Hematopoietic multipotent progenitor cell treated with erythropoietin and hydrocortisone succinate and interleukin-3 and kit ligand, for 8 days (in vitro differentiated cells): ENCODE results near the gene MACROH2A1.

Experiments
- DNase-seq: peaks from one replicate; pipeline ENCODE4 v3.0.0-alpha.2; 2015

The MACROH2A1 gene

DNA sequence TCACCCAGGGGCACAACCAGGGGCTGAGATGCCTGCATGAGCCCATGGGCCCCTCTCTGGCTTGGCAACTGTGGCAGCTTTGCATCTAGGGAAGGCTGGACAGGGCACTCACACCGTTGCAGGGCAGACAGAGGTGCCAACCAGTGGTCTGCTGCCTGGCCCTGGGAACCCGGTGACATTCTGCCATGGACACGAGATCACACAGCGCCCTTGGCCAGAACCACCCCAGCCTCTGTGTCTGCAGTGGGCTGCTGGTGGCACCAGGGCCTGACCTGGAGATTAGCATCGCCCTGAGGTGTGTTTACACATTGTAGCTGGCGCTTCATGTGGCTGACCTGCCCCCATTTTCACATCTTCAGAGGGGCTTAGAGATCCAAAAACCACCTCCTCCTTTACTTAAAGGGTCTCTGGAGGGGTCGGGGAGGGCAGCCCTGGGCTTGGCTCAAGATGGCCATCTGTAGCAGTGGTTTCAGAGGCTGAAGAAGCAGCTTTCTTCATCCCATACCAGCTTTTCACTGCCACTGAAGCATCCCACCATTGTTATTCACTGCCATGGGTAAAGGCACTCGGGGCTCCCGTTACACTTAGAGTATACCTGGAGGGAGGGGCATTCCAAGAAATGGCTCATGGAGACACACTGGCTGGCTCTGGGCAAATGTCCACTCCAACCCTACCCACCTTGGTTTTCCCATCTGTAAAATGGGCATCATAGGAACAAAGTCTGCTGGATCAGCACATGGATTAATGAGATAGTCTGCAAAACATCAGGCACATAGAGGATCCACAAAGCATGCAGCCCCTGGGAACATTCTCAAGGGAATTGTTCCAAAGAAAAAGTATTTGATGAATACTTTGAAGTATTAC is 36.7 kb upstream of the MACROH2A1 start:
- DNase-seq = no peak

DNA sequence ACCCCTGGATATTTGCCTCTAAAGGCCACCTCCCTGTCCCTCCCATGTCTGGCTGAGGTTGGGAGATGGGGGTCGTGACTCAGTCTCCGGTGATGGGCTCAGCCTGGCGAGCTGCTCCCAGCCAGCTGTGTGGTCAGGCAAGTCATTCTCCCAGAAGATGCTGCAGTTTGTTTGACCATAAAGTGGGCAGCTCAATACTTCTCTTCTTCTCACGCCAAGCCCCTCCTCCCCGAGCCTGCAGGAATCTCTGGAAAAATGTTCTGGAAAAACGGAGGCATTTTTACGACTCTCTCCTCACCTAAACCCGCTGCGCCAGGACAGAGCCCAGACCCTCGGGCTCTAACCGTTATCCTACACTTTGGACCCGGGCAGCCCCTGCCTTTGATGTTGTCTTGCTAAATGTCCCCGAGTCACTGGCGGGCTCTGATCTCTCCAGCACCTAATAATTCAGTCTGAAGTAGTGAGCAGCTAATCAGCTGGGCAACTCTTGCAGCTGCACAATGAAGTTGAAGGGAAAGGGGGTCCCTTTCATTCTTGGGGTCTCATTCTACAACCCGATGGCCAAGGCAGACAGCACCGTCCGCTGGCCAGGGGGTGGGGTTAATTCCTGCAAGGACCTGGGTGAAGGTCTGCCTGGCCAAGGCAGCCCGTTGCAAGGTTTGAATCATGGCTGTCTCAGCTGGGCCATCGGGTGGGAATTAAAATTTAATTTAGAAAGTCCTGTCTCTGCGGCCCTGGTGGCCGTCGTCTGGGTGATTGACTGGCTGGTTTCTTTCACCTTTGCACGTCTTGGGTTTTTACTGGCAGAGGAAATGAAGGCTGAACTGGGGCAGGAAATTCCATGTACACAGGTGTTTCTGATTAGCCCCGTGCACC is 35.8 kb upstream of the MACROH2A1 start:
- no peak for DNase-seq

DNA sequence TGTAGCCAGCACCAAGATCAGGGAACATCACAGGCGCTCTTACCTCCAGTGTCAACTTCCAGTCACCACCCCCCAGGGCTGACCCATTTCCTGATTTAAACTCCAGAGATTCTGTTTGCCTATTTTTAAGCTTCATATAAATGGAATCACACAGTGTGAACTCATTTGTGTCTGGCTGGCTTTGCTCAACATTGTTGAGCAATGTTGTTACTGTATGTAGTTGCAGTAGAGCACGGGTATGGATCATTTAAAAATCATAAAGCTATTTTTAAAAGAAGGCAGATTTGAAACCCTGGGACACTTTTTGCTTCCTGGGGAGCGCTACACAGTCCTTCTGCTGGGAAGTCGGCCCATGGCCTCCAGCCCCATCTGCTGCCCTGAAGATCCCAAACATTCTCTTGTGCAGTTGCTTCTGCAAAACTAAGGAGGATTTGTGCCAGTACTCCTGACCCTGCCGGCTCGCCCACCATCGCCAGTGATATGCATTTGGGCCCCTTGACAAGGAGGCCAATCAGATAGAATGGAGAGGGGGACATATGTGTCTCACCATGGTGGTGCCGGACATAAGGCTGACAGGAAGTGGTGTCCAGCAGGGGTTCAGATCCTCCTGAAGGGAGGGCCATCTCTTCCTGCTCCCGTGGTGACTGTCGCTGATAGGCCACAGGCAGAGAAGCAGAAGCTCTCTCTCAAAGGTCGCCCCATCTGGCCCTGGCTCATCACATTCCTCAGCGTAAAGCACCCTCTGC is 34.8 kb upstream of the MACROH2A1 start:
- DNase-seq = no peak

DNA sequence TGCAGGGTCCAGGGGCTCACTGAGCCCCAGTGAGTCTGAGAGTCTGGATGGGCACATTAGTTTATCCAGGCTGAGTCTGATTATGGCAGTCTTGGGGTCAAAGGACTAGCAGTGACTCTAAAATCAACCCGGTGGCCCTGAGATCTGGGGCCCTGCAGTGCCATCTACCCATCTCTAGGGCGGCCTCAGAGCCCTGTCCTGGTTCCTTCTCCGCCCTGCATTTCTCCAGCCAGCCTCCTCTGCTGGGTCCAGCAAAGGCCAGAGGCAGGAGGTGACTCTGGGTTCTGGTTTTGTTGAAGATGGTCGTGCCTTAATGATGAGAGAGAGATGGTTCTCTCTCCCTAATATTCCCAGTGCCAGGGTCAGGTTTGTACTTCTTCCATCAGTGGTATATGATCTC is 33.1 kb upstream of the MACROH2A1 start:
- no peak for DNase-seq

DNA sequence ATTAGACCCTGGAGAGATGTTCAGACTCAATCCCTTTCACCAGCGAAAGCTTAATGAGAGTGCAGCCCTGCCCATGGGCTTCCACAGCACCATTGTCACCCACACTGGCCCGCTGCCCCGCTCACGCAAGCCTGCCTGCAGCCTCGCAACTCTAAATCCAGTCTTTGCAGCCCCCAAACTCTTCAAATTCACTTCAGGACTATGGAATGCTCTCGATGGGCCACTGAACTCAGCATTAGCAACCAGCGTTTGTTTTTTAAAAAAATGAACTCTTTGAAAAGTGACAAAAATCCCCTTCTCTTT is 31.1 kb upstream of the MACROH2A1 start:
- DNase-seq = no peak

DNA sequence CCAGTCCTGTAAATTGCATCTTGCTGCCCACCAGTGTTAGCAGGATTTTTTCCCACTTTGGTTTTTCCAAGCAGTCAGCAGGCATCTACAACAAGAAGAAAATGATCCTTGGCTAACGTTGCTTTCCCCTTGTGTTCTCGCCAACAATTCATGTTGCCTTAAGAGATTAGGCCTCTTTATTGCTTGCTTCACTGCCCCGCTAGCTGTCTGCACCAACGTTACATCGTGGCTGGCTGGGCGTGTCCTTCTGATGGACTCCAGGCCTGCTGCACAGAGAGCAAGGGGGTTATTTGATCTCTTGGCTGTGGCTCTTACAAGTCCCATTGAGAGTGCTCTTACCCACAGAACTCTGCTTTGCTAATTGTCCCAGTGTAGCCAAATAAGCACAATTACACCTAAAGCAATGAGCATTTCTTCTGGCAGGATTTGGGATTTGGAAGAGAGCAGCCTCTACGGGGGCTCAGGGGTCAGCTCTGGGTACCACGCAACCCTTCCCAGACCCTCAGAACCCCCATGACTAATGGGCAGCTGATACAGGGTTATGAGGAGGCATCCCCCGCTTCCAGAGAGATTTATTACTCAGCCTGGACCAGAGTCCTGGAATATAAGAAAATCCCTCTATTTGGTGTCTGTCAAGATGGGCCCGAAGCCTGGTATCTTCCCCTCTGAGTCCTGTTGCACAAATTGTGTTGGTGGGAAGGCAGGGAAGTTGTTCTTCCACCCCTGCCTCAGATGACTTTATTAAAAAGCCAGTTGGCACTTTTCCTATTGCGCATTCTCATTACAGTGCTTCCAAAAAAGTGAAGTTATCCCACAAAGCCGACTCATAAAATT is 30.5 kb upstream of the MACROH2A1 start:
- DNase-seq = no peak

DNA sequence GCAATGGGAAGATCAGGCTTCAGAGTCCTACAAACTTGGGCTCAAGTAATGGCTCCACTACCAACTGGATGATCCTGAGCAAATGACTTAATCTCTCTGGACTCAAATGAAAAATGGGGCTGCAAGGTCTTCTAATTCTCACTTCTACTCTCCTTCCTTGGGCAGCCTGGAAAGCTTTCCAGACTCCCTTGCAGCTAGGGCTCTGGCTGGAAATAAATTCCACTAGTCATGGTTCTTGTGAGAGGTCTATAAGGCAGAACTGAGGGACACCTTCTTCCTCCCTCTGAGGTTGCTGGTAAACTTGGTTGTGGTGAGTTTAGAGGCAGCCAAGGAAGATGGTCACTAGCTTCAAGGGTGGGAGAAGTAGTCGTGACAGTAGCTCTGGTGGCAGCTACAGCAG is 29.6 kb upstream of the MACROH2A1 start:
- no peak for DNase-seq

DNA sequence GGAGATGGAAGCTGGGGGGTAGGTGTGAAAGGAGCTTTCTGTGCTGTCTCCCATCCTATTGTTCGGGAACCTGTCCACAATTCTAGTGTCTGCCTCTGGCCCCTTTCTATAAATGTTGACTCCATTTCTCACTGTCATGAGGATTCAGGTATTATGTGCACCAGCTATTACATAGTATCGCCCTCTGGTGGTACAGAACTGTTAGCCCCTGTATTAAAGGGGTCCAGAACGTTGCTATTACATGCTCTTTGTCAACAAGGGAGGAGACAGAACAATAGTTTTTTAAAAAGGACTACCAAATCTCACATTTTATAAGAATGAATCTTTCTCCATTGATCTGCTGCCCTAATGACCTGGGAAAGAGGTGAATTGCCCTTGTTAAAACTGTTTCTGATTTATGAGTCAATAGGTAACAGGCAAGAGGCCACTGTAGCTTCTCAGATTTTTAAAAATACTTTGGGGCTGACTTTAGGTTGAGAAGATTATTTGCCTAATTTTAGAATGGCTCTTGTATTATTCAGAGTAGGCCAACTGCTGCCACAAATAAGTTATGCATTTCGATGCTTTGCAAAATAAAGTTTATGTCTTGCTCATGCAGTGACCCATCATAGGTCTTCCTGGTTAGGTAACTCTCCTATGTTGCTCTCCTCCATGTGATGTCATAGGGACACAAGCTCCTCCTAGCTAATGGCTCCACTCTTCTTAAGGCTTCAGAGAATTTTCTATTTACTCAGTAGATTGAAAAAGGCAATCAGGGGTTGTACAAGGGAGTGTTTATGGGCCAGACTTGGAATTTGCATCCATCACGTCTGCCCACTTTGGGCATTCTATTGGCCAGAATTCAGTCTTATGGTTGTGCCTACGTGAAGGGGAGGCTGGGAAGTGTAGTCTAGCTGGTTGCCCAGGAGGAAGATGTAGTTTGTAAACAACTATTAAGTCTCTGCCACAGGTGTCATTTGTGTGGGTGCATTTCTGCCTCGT is 27.4 kb upstream of the MACROH2A1 start:
- peak; percentile 83 for DNase-seq

DNA sequence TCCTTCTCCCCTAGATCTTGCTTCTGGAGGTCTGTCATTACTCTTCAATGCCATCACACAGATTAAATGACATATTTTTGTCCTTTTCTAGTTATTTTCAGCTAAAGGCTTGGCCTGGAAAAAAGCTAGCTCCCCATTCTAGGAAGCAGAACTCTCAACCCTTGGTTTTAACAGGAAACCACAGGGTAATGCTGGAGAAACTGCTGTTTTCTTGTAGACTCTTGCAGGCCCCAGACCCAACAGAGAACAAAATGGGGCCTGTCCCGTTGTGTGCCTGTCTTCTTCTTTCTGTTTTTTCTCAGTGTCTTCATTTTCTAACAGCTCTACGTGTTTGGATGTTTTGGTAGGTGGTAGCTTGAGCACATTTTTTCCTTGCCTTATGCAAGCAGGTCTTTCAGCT is 26.6 kb upstream of the MACROH2A1 start:
- DNase-seq = peak; percentile 21

DNA sequence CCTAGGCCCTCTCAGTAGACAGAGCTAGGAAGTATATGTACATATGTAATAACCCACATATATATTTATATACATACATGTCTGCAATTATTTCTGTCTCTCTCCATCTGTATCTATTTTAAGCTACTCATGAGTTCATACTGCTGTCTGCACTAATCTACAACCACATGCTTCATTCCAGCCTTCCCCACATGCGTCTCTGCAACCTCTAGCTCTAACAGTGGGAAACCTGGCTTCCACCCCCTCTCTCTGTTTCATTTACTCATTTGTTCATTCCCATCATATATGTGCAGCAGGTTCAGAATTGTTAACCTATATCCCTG is 24.8 kb upstream of the MACROH2A1 start:
- no peak for DNase-seq

DNA sequence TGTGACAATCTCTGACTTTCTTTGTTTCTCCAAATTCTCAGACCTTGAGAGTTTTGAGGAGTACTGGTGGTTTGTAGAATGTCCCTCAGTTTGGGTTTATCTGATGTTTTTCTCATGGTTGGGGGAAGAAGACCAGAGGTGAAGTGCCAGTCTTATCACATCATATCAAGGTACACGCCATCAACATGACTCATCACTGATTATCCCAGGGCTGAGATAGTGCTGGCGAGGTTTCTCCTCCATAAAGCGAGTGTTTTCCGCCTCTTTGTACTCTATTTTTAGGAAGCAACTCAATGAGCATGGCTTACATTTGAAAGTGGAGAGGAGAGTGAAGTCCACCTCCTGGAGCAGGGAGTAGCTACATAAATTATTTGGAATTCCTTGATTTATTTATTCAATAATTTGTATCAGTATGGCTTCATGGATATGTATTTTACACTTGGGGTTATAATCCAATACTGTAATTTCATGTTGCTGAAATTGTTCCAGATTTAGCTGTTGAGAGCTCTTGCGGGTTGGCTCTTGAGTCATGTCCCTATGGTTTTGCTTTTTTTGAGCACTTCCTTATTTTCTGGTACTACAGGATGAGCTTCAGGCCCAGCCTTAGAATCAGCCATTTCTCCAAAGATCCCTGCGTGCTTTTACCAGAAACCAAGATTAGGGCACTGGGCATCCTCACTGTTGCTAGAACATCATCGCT is 24.3 kb upstream of the MACROH2A1 start:
- DNase-seq = no peak

DNA sequence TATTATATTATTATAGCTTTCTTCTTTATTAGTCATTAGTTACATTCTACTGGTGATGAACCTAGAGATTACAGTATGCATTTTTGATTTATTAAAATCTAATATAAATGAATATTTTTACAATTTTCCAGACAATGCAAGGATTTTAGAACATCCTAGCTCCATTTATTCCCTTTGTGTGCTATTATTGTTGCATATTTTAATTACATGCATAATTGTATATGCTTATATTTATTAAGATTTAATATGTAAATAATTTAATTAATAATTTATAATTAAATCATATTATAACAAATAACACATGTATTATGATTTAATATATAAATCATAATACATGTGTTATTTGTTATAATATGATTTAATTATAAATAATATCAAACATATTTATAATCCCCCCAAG is 23.4 kb upstream of the MACROH2A1 start:
- no peak for DNase-seq

DNA sequence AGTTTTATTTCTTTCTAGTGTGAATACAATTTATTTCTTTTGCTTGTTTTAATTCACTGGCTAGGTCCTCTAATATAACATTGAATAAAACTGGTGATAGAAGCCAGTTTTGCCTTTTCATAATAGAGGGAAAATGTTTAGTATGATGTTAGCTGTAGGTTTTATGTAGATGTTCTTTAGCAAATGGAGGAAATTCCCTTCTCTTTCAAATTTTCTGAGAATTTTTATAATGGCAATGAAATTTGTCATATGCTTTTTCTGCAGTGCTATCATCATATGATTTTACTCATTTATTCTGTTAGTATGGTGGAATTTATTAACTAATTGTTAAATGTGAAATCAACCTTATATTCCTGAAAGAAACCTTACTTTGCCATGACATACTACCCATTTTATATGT is 18.1 kb upstream of the MACROH2A1 start:
- no peak for DNase-seq

DNA sequence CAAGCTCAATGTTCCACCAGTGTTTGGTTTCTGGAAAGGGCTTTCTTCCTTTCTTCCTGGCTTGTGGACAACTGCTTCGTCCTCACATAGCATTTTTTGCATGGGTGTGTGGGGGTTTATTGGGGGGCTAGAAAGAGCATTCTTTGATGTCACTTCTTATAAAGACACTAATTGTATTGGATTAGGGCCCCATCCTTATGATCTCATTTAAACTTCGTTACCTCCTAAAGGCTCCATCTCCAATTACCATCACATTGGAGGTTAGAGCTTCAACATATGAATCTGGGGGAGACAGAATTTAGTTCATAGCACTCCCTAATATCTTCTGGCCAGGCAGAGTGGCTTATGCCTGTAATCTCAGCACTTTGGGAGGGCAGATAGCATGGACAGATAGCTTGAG is 6.1 kb upstream of the MACROH2A1 start:
- DNase-seq = no peak

DNA sequence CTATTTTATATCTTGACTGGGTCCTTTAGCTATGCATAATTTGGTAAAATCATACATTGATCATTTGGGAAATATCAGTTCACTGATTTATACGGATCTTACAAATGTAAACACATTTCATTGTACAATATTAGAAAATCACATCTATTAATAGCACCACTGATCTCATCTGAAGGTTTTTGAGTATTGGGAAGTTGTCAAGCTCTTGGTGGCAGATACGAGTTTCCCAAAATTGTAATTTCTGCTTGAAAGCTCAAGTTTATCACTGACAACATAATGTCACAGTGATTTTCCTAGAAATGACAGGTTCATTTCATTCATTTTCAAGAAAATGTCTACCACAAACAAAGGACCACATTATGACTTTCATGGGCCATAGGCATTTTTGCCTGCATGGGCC is 3.0 kb upstream of the MACROH2A1 start:
- DNase-seq = no peak

DNA sequence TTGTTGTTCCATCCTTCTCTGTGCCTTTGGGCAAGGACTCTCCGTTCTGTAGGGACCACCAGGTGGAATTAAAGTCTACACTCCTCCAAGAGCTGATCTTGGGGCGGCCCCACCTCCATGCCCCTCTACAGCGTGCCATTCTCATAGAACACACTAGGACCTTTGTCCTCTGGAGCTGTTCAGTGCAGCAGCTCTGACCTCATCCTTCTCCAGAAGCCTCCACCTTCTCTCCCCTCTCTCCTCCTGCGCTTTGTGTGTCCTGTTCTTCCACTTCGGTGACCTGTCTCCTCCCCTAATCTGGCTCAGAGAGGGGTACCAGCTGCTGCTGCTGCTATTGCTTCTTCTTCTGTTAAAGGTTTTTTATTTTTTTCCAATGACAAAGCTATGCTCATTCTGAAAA is 1.8 kb upstream of the MACROH2A1 start:
- DNase-seq = no peak

DNA sequence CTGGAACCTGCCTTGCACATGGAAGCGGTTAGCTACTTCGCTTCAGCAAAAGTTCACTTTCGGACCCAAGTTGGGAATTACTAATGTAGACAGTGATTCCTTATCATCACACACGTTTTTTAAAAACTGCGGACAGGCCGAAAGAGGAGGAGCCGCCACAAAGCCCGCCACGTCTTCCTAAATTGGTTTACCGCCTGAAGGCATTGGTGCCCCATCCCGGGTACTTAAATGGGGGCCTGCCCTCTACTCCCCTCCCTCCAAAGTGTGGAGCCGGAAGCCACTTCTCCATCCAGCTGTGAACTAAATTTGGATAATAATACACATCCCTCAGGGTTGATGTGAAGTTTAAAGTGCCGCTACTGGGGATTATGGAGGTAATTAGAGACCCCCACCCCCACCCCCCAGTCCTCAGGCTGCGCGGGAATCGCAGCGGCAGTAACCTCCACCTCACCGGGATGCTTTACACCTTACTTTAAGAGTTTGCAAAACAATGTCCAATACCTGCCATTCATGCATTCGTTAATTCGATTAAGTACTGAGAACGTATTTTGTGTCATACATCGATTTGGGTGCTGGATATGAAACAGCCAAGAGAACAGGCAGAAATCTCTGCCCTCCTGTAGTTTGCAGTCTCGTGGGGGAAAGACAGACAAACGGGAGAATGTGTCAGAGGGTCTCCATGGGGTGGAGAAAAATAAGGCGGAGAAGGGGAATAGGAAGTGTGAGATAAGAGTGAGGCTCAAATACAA is 937 bp upstream of the MACROH2A1 start:
- peak; percentile 61 for DNase-seq

DNA sequence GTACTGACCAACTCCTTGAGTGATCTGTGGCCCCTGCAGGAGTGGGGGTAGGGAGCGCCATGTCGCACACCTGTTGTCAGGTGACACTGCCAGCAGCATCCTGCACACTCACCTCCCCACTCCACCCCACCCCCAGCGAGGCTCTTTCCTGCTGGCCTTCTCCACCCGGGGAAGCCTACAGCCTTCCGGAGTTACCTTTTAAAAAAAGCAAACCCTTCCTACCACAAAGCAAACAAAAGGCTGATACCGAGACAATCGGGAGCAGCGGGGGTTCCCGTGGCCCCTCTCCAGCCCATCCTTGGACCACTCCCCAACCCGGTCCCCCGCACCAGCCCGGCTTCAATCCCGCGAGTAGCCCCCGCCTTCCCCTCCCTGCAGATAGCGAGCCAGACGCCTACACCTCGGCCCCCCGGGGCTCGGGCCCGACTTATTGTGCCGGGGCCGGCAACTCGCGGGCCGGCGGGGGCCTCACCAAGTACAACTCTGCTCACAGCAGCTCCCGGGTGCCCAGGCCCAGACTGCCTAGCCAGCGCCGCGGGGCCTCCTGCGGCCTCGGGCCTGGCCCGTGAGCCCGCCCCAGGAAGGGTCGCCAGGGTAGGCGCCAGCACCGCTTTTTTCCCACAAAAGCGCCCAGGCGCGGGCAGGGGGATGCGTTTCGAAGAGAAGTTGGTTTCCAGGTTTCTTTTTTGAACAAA is 724 bp downstream of the MACROH2A1 start:
- DNase-seq = no peak

DNA sequence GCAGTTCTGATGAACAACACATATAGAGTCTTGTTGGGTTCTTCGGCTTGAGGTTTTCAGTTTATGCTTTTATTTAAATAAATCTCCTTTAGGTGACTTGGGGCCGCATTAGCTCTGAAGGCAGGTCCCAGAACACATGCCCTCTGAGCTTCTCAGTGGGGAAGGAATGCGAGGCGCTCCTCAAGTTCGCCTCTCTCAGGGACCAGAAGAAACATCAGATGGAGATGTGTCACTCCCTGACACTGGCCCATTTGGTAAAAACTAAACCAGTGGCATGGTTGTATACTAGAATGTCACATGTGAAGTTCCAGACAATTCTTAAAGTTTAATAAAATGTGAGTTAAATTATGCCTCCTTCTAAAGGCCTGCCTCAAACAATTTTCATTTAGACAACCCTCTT is 1.9 kb downstream of the MACROH2A1 start:
- no peak for DNase-seq
